ENCODE measurements around the gene ICAM1.

DNA sequence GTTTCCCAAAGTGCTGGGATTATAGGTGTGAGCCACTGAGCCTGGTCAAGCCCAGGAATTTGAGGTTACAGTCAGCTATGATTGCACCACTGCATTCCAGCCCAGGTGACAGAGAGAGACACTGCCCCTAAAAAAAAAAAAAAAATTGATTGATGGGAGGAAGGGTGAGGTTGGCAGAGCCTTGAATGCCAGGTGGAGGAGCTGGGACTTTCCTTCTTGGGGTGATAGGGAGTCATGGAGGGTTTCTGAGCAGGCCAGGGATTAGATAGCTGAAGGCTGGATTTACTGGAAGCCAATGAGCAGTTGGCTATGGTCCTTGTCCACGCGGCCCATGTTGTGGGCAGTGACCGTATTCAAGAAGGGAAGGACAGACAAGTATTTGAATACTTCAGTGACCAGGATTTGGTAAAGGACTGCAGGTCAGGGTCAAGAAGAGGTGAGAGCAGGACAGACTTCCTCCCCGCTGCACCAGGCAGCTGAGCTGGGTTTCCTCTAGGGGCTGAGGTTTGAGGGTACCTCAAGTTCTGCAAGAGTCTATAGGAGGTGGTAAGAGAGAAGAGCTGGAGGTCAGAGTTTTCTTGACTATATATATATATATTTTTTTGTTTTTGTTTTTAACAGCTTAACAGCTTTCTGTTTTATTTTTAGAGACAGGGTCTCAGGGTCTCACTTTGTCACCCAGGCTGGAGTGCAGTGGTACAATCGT is 9.0 kb downstream of the ICAM1 start:
- no peak for TF ChIP-seq CTCF (IDR thresholded peaks at IDR 0.05)
- no peak for TF ChIP-seq POLR2A (IDR thresholded peaks at IDR 0.05)

Data from thyroid gland (tissue), 4 donors.